HepG2 (cell line): ENCODE results near the gene SYNE1. TPM values are rescaled to one million over a fixed set of nuclear protein-coding genes. Genes with fewer than 3 reads are reported as not detected.
A peak's percentile ranks its signal among the peaks of the same experiment; 100 is the strongest.

ENCODE experiments used
- ELF3 ChIP-seq: IDR thresholded peaks from 2 replicates; pipeline ENCODE4 v1.6.1; 2016; ENCODE audit warnings: missing genetic modification reagents, missing compliant biosample characterization
- FLYWCH1 ChIP-seq: sonication (generic); formaldehyde crosslinking; IDR thresholded peaks from 2 replicates; pipeline ENCODE4 v1.8.1; 2023; ENCODE audit warnings: mild to moderate bottlenecking, missing genetic modification reagents
- HNRNPUL1 ChIP-seq: fragments of 200-400 bp; formaldehyde crosslinking; IDR thresholded peaks from 2 replicates; pipeline ENCODE4 v1.6.1; 2017; ENCODE audit warnings: low read depth, mild to moderate bottlenecking, low read length, moderate library complexity
- HOXA3 ChIP-seq: sonication (generic); formaldehyde crosslinking; IDR thresholded peaks from 2 replicates; pipeline ENCODE4 v1.5.0; 2020; ENCODE audit warnings: missing genetic modification reagents
- MBD4 ChIP-seq: IDR thresholded peaks from 2 replicates; pipeline ENCODE4 v1.6.1; 2012; ENCODE audit warnings: low read length, inconsistent platforms, borderline replicate concordance
- POLR2A ChIP-seq, 2 experiments: IDR thresholded peaks; 2 replicates each; pipeline ENCODE4 v1.6.1; 2011; ENCODE audit warnings: low read depth in 2 of 2, low read length in 2 of 2, mild to moderate bottlenecking in 1 of 2, moderate library complexity in 1 of 2; ENCODE audit not compliant: insufficient read depth in 1 of 2
- RELA ChIP-seq: sonication (generic); formaldehyde crosslinking; IDR thresholded peaks from 2 replicates; pipeline ENCODE4 v1.4.0; 2020; ENCODE audit warnings: missing genetic modification reagents
- SIN3A ChIP-seq: IDR thresholded peaks from 2 replicates; pipeline ENCODE4 v1.6.1; 2011; ENCODE audit warnings: low read depth, mild to moderate bottlenecking, control low read depth, low read length, borderline replicate concordance
- TRIM24 ChIP-seq: sonication (generic); formaldehyde crosslinking; IDR thresholded peaks from 2 replicates; pipeline ENCODE4 v1.8.0; 2022; ENCODE audit warnings: mild to moderate bottlenecking, missing genetic modification reagents
- ZBTB20 ChIP-seq: sonication (generic); formaldehyde crosslinking; IDR thresholded peaks from 2 replicates; pipeline ENCODE4 v1.8.1; 2023; ENCODE audit warnings: missing genetic modification reagents, low read depth, mild to moderate bottlenecking, borderline replicate concordance
- ZKSCAN5 ChIP-seq: sonication (generic); formaldehyde crosslinking; IDR thresholded peaks from 2 replicates; pipeline ENCODE4 v1.5.1; 2020; ENCODE audit warnings: mild to moderate bottlenecking, missing genetic modification reagents
- ZNF224 ChIP-seq: sonication (generic); formaldehyde crosslinking; IDR thresholded peaks from 2 replicates; pipeline ENCODE4 v1.5.0; 2020; ENCODE audit warnings: mild to moderate bottlenecking, missing genetic modification reagents
- ZNF230 ChIP-seq: sonication (generic); formaldehyde crosslinking; IDR thresholded peaks from 2 replicates; pipeline ENCODE4 v1.4.0; 2020; ENCODE audit warnings: mild to moderate bottlenecking, missing genetic modification reagents
- ZNF234 ChIP-seq: sonication (generic); formaldehyde crosslinking; conservative IDR thresholded peaks from 2 replicates; pipeline ENCODE4 v1.5.1; 2020; ENCODE audit warnings: mild to moderate bottlenecking, missing genetic modification reagents
- ZNF484 ChIP-seq: sonication (generic); formaldehyde crosslinking; IDR thresholded peaks from 2 replicates; pipeline ENCODE4 v1.5.1; 2020; ENCODE audit warnings: mild to moderate bottlenecking, low read depth, missing genetic modification reagents, borderline replicate concordance
- ZNF724P ChIP-seq: sonication (generic); formaldehyde crosslinking; IDR thresholded peaks from 2 replicates; pipeline ENCODE4 v1.8.0; 2022; ENCODE audit warnings: missing genetic modification reagents, borderline replicate concordance
- ZNF780A ChIP-seq: sonication (generic); formaldehyde crosslinking; IDR thresholded peaks from 2 replicates; pipeline ENCODE4 v1.8.0; 2022; ENCODE audit warnings: mild to moderate bottlenecking, missing genetic modification reagents, moderate library complexity
- polyA plus RNA-seq, 8 experiments: library from polyadenylated mRNA; depleted of rRNA in 3 of 8; stranded (reverse) in 7 of 8; unstranded in 1 of 8; fragments of >200 nt; fragmentation: Illumina TruSeq in 4 of 8; extraction: Trizol in 4 of 8; gene quantifications; 2 replicates each; pipeline versions ENCODE4 v1.2.1 to v1.2.3, GENCODE V29; 2011 to 2016; ENCODE audit warnings: low read depth in 4 of 8, missing spikeins in 1 of 8, mixed read lengths in 1 of 8; ENCODE audit not compliant: insufficient read depth in 1 of 8
- total RNA-seq, 5 experiments: library from RNA; depleted of rRNA; stranded (reverse); fragments of >200 nt; fragmentation: Illumina TruSeq; extraction: Trizol; gene quantifications; 2 replicates each; pipeline ENCODE4 v1.2.3, GENCODE V29; 2016; ENCODE audit warnings: low read depth in 1 of 5
- TF ChIP-seq, protein P1 (sequence below): sonication (generic); formaldehyde crosslinking; IDR thresholded peaks from 2 replicates; pipeline ENCODE4 v1.4.0; 2020; ENCODE audit warnings: missing genetic modification reagents
- TF ChIP-seq, protein P2 (sequence below): sonication (generic); formaldehyde crosslinking; IDR thresholded peaks from 2 replicates; pipeline ENCODE4 v1.8.0; 2022; ENCODE audit warnings: low read depth, missing genetic modification reagents
- TF ChIP-seq, protein P3 (sequence below): sonication (generic); formaldehyde crosslinking; IDR thresholded peaks from 2 replicates; pipeline ENCODE4 v1.9.0; 2022; ENCODE audit warnings: low read depth, missing genetic modification reagents
- TF ChIP-seq, protein P4 (sequence below): sonication (generic); IDR thresholded peaks from 2 replicates; pipeline ENCODE4 v1.6.1; 2016; ENCODE audit warnings: low read depth, borderline replicate concordance
- TF ChIP-seq, protein P5 (sequence below): sonication (generic); formaldehyde crosslinking; IDR thresholded peaks from 2 replicates; pipeline ENCODE4 v1.4.0; 2020; ENCODE audit warnings: missing genetic modification reagents, mild to moderate bottlenecking, borderline replicate concordance

Gene SYNE1
- total and polyA plus RNA-seq, 2 of the 13 experiments (the other 11 are each of a cell fraction or from before 2014, with no cell fraction given) = 5.5 to 15.9 TPM

DNA sequence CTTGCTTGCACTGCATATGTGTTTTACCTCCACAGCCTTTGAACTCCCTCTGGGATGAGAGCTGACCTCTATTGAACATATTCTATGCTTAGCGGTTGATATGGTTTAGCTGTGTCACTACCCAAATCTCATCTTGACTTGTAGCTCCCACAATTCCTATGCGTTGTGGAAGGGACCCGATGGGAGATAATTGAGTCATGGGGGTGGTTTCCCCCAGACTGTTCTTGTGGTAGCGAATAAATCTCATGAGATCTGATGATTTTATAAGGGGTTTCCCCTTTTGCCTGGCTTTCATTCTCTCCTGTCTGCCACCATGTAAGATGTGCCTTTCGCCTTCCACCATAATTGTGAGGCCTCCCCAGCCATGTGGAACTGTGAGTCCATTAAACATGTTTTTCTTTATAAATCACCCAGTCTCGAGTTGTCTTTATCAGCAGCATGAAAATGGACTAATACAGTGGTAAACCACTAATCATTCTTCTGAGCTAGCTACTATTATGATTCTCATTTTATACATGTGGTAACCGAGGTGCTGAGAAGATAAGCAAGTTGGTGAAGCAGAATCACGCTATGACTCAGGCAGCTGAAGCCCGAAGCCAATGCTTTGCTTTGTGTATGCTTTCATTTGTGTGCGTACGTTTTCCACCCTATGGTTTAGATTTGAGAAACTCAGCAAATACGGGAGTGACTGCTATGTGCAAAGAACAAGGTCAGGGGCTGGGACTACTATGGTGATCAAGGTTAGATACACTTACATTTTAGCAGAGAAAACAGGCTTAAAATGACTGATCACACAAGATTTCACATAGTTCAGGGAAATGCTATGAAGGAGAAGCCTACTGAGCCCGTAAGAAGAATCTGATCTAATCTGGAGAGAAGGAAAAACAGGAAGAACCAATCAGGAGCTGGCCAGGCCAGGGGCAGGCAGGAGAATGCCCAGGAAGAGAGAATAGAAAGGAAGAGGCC is 466.2 kb downstream of the SYNE1 start (continued):
- TF ChIP-seq ZNF484 (CRISPR knock-in tag) (no peak), ELF3 (CRISPR knock-in tag) (peak; percentile 58), TRIM24 (CRISPR knock-in tag) (no peak), SIN3A (no peak), FLYWCH1 (CRISPR knock-in tag) (no peak), MBD4 (0 out of 2 replicates have a peak, but pooled peaks have one; percentile 49), RELA (CRISPR knock-in tag) (no peak), POLR2A (IDR thresholded peaks at IDR 0.05; ENCODE audit: insufficient read depth in 1 of 2, low read depth in 2 of 2, low read length in 2 of 2) (peak; percentile 28 to 63; a peak in 2 of 4 replicates), ZNF230 (CRISPR knock-in tag) (no peak), HNRNPUL1 (no peak), ZBTB20 (CRISPR knock-in tag) (peak; percentile 69; the same call in 1 of the 2 replicates), ZNF234 (CRISPR knock-in tag) (no peak), ZNF780A (CRISPR knock-in tag) (no peak), HOXA3 (peak; percentile 65; the same call in 1 of the 2 replicates), ZNF224 (CRISPR knock-in tag) (peak; percentile 70; the same call in 1 of the 2 replicates), ZKSCAN5 (CRISPR knock-in tag) (no peak), ZNF724P (CRISPR knock-in tag) (no peak; the same call in 1 of the 2 replicates)
- TF ChIP-seq, protein P1, sequence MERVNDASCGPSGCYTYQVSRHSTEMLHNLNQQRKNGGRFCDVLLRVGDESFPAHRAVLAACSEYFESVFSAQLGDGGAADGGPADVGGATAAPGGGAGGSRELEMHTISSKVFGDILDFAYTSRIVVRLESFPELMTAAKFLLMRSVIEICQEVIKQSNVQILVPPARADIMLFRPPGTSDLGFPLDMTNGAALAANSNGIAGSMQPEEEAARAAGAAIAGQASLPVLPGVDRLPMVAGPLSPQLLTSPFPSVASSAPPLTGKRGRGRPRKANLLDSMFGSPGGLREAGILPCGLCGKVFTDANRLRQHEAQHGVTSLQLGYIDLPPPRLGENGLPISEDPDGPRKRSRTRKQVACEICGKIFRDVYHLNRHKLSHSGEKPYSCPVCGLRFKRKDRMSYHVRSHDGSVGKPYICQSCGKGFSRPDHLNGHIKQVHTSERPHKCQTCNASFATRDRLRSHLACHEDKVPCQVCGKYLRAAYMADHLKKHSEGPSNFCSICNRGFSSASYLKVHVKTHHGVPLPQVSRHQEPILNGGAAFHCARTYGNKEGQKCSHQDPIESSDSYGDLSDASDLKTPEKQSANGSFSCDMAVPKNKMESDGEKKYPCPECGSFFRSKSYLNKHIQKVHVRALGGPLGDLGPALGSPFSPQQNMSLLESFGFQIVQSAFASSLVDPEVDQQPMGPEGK (CRISPR knock-in tag) = no peak
- TF ChIP-seq, protein P2, sequence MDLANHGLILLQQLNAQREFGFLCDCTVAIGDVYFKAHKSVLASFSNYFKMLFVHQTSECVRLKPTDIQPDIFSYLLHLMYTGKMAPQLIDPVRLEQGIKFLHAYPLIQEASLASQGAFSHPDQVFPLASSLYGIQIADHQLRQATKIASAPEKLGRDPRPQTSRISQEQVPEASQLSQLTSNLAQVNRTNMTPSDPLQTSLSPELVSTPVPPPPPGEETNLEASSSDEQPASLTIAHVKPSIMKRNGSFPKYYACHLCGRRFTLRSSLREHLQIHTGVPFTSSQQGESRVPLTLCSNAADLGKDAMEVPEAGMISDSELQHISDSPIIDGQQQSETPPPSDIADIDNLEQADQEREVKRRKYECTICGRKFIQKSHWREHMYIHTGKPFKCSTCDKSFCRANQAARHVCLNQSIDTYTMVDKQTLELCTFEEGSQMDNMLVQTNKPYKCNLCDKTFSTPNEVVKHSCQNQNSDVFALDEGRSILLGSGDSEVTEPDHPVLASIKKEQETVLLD (CRISPR knock-in tag) = no peak
- TF ChIP-seq, protein P3, sequence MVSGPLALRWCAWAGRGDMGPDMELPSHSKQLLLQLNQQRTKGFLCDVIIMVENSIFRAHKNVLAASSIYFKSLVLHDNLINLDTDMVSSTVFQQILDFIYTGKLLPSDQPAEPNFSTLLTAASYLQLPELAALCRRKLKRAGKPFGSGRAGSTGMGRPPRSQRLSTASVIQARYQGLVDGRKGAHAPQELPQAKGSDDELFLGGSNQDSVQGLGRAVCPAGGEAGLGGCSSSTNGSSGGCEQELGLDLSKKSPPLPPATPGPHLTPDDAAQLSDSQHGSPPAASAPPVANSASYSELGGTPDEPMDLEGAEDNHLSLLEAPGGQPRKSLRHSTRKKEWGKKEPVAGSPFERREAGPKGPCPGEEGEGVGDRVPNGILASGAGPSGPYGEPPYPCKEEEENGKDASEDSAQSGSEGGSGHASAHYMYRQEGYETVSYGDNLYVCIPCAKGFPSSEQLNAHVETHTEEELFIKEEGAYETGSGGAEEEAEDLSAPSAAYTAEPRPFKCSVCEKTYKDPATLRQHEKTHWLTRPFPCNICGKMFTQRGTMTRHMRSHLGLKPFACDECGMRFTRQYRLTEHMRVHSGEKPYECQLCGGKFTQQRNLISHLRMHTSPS (CRISPR knock-in tag) = no peak
- TF ChIP-seq, protein P4, sequence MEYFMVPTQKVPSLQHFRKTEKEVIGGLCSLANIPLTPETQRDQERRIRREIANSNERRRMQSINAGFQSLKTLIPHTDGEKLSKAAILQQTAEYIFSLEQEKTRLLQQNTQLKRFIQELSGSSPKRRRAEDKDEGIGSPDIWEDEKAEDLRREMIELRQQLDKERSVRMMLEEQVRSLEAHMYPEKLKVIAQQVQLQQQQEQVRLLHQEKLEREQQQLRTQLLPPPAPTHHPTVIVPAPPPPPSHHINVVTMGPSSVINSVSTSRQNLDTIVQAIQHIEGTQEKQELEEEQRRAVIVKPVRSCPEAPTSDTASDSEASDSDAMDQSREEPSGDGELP = no peak
- TF ChIP-seq, protein P5, sequence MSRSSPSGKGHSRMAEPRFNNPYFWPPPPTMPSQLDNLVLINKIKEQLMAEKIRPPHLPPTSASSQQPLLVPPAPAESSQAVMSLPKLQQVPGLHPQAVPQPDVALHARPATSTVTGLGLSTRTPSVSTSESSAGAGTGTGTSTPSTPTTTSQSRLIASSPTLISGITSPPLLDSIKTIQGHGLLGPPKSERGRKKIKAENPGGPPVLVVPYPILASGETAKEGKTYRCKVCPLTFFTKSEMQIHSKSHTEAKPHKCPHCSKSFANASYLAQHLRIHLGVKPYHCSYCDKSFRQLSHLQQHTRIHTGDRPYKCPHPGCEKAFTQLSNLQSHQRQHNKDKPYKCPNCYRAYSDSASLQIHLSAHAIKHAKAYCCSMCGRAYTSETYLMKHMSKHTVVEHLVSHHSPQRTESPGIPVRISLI (CRISPR knock-in tag) = no peak
